HepG2 (cell line): Measurements from ENCODE around the gene PRKCE. TPM values are rescaled to one million over a fixed set of nuclear protein-coding genes. Genes with fewer than 3 reads are reported as not detected.

Experiments
- ATAC-seq: fragments of 200-7000 bp; cut with Tn5 transposase; 3 replicates; pipeline ENCODE4 v1.9.1; 2020; ENCODE audit warnings: mild to moderate bottlenecking, moderate library complexity
- BruUV-seq: library from RNA; stranded (reverse); fragments of 400-500 nt; replicated peaks from 2 replicates; lab custom pipeline; 2021; lab: Mats Ljungman, UMichigan
- CTCF ChIA-PET: fragments of 300-600 bp; formaldehyde crosslinking; extraction: SDS; loops from one replicate; lab custom pipeline; 2021; ENCODE audit warnings: low total read pairs, inconsistent platforms, low intra/inter-chr PET ratio; lab: Yijun Ruan, JAX
- POLR2A ChIA-PET: fragments of 350-600 bp; sonication (Branson Sonifier 250); formaldehyde crosslinking; loops from one replicate; lab custom pipeline; 2020; ENCODE audit warnings: antibody characterized with exemption, inconsistent platforms; lab: Yijun Ruan, JAX
- DNase-seq: peaks from one replicate; pipeline ENCODE4 v3.0.0-alpha.2; 2015; ENCODE audit warnings: low spot score
- FAIRE-seq: peaks from 3 replicates; lab custom pipeline; 2011; peaks lifted over from hg19 to GRCh38; lab: Jason Lieb, UNC
- H2AFZ ChIP-seq: one replicate; pipeline ENCODE4 v1.6.1; 2011; ENCODE audit warnings: low read length, inconsistent platforms
- H3K27ac ChIP-seq: fragments of 300-600 bp; 3 replicates; pipeline ENCODE4 v1.8.0; 2011; ENCODE audit warnings: mixed run types, mild to moderate bottlenecking, mixed read lengths, low read length, inconsistent platforms; ENCODE audit not compliant: insufficient read depth; ENCODE audit errors: extremely low read length
- H3K27me3 ChIP-seq, 2 experiments: fragments of 200-600 bp in 1 of 2; 2 replicates in 1 of 2; 3 replicates in 1 of 2; pipeline versions ENCODE4 v1.6.0 to v1.8.0; 2011; ENCODE audit warnings: low read length in 2 of 2, mild to moderate bottlenecking in 2 of 2, moderate library complexity in 2 of 2, inconsistent platforms in 1 of 2; ENCODE audit not compliant: insufficient read depth in 2 of 2, control insufficient read depth in 1 of 2
- H3K36me3 ChIP-seq, 2 experiments: fragments of 200-600 bp in 1 of 2; replicated peaks in 1 of 2; 2 replicates in 1 of 2; 3 replicates in 1 of 2; pipeline versions ENCODE4 v1.5.1 to v1.8.0; 2011; ENCODE audit warnings: low read length in 2 of 2, inconsistent platforms in 1 of 2; ENCODE audit not compliant: insufficient read depth in 2 of 2, control insufficient read depth in 1 of 2
- H3K4me1 ChIP-seq: 2 replicates; pipeline ENCODE4 v1.5.1; 2012; ENCODE audit warnings: low read length, inconsistent platforms; ENCODE audit not compliant: insufficient read depth
- H3K4me2 ChIP-seq: 2 replicates; pipeline ENCODE4 v1.6.0; 2011; ENCODE audit warnings: low read depth, low read length, inconsistent platforms
- H3K4me3 ChIP-seq, 3 experiments: fragments of 200-600 bp in 1 of 3; sonication (generic), shearing (Covaris generic) in 1 of 3; replicated peaks in 1 of 3; 2 replicates each; pipeline ENCODE4 v1.5.1; 2011 to 2016; ENCODE audit warnings: low read length in 3 of 3, inconsistent platforms in 2 of 3, low read depth in 2 of 3, mild to moderate bottlenecking in 2 of 3, control low read depth in 1 of 3, mixed read lengths in 1 of 3; ENCODE audit not compliant: insufficient read depth in 1 of 3
- H3K79me2 ChIP-seq: one replicate; pipeline ENCODE4 v1.6.1; 2011; ENCODE audit warnings: low read length, inconsistent platforms; ENCODE audit not compliant: insufficient read depth
- H3K9ac ChIP-seq: 2 replicates; pipeline ENCODE4 v1.6.0; 2011; ENCODE audit warnings: mild to moderate bottlenecking, low read depth, low read length, inconsistent platforms; ENCODE audit not compliant: insufficient read depth
- H3K9me3 ChIP-seq: 2 replicates; pipeline ENCODE4 v1.5.1; 2012; ENCODE audit warnings: mild to moderate bottlenecking, low read length
- H4K20me1 ChIP-seq: 2 replicates; pipeline ENCODE4 v1.6.0; 2011; ENCODE audit warnings: inconsistent platforms, mild to moderate bottlenecking, low read length, moderate library complexity; ENCODE audit not compliant: insufficient read depth
- AHR ChIP-seq: IDR thresholded peaks from 2 replicates; pipeline ENCODE4 v1.6.1; 2018; ENCODE audit warnings: missing genetic modification reagents, missing compliant biosample characterization
- ATF7 ChIP-seq, 2 experiments: fragments of 450-650 bp in 1 of 2; sonication (generic) in 1 of 2; formaldehyde crosslinking in 1 of 2; IDR thresholded peaks; 2 replicates each; pipeline versions ENCODE4 v1.4.0 to v1.6.1; 2016 to 2020; ENCODE audit warnings: antibody characterized with exemption in 1 of 2, mild to moderate bottlenecking in 1 of 2, missing genetic modification reagents in 1 of 2
- CCDC6 ChIP-seq: sonication (generic); formaldehyde crosslinking; IDR thresholded peaks from 2 replicates; pipeline ENCODE4 v1.8.1; 2022; ENCODE audit warnings: mild to moderate bottlenecking, missing genetic modification reagents, moderate library complexity
- MTF1 ChIP-seq: sonication (generic); formaldehyde crosslinking; IDR thresholded peaks from 2 replicates; pipeline ENCODE4 v1.5.0; 2020; ENCODE audit warnings: missing genetic modification reagents
- ZNF263 ChIP-seq: sonication (generic); formaldehyde crosslinking; IDR thresholded peaks from 2 replicates; pipeline ENCODE4 v1.4.0; 2020; ENCODE audit warnings: missing genetic modification reagents
- ZNF691 ChIP-seq: sonication (generic); formaldehyde crosslinking; IDR thresholded peaks from 2 replicates; pipeline ENCODE4 v1.4.0; 2020; ENCODE audit warnings: missing genetic modification reagents, low read depth, mild to moderate bottlenecking, borderline replicate concordance
- WGBS: methylation state at CpG from one replicate; pipeline ENCODE4 v1.1.6; 2017; ENCODE audit warnings: low lambda C conversion rate; 5-methylcytosine and 5-hydroxymethylcytosine counted together
- in situ Hi-C: cut with HindIII; loops from 2 replicates; pipeline ENCODE4 v1.10.0; 2017; ENCODE audit warnings: low pct_unique_long_range_greater_than_20kb; ENCODE audit not compliant: extremely low pct_ligation_motif_present
- intact Hi-C: fragments of 100-400 bp; cut with micrococcal nuclease; formaldehyde crosslinking; loops from one replicate; pipeline ENCODE4 v1.10.0; 2022; ENCODE audit not compliant: unreplicated experiment
- polyA plus RNA-seq, 8 experiments: library from polyadenylated mRNA; depleted of rRNA in 3 of 8; stranded (reverse) in 7 of 8; unstranded in 1 of 8; fragments of >200 nt; fragmentation: Illumina TruSeq in 4 of 8; extraction: Trizol in 4 of 8; gene quantifications; 2 replicates each; pipeline versions ENCODE4 v1.2.1 to v1.2.3, GENCODE V29; 2011 to 2016; ENCODE audit warnings: low read depth in 4 of 8, missing spikeins in 1 of 8, mixed read lengths in 1 of 8; ENCODE audit not compliant: insufficient read depth in 1 of 8
- total RNA-seq, 5 experiments: library from RNA; depleted of rRNA; stranded (reverse); fragments of >200 nt; fragmentation: Illumina TruSeq; extraction: Trizol; gene quantifications; 2 replicates each; pipeline ENCODE4 v1.2.3, GENCODE V29; 2016; ENCODE audit warnings: low read depth in 1 of 5

The PRKCE gene
- total and polyA plus RNA-seq, 2 of the 13 experiments (the other 11 are each of a cell fraction or from before 2014, with no cell fraction given): 1.0 to 3.9 TPM

- H3K4me1 ChIP-seq: no peaks in the 10 kb centered on the region
- no peak overlapping the region for H2AFZ ChIP-seq
- BruUV-seq: no TSS peak
- no peaks in the 10 kb centered on the region for H3K27me3 ChIP-seq
- H3K4me3 ChIP-seq: no peak overlapping the region
- intact Hi-C loops (no loop called here), in situ Hi-C loops (no loop called here)
- FAIRE-seq: no peak
- H4K20me1 ChIP-seq: no peaks in the 10 kb centered on the region
- POLR2A ChIA-PET: no interaction called here
- H3K27ac ChIP-seq: no peak overlapping the region
- CTCF ChIA-PET: no interaction called here
- no peak overlapping the region for H3K4me2 ChIP-seq
- no peaks in the 10 kb centered on the region for H3K36me3 ChIP-seq
- no peak for DNase-seq
- no peak for ATAC-seq
- no peaks in the 10 kb centered on the region for H3K79me2 ChIP-seq
- no peaks in the 10 kb centered on the region for H3K9me3 ChIP-seq
- WGBS: 69% methylated on average over 7 of the region's 7 CpGs
- H3K9ac ChIP-seq: no peak overlapping the region
- TF ChIP-seq ATF7 (IDR thresholded peaks at IDR 0.05): peak; percentile 75
- TF ChIP-seq ATF7 (CRISPR knock-in tag; IDR thresholded peaks at IDR 0.05): no peak
- no peak for TF ChIP-seq ZNF691 (CRISPR knock-in tag)
- TF ChIP-seq, all 625 proteins: peak for 1
Measured at GRCh38 chr2:45881970-45882581, 230.6 kb downstream of the PRKCE start.

GRCh38 chr2:45882707-45883602, 231.5 kb downstream of the PRKCE start:
- POLR2A ChIA-PET: no interaction called here
- no peak for ATAC-seq

More at GRCh38 chr2:45882707-45883602, 231.5 kb downstream of the PRKCE start:
- in situ Hi-C loops: no loop called here
- intact Hi-C loops: no loop called here
- DNase-seq (no peak), FAIRE-seq (no peak)
- no TSS peak for BruUV-seq
- Histone ChIP-seq H3K9ac (no peak overlapping the region), H3K27ac (no peak overlapping the region), H3K79me2 (no peaks in the 10 kb centered on the region), H3K4me2 (no peak overlapping the region), H3K27me3 (no peaks in the 10 kb centered on the region), H3K9me3 (no peaks in the 10 kb centered on the region), H3K4me3 (no peak overlapping the region), H3K36me3 (no peaks in the 10 kb centered on the region), H2AFZ (no peak overlapping the region), H3K4me1 (no peaks in the 10 kb centered on the region), H4K20me1 (no peaks in the 10 kb centered on the region)
- no peak for TF ChIP-seq MTF1 (CRISPR knock-in tag)
- 0 out of 2 replicates have a peak, but pooled peaks have one; percentile 17 for TF ChIP-seq ZNF263
- TF ChIP-seq CCDC6 (CRISPR knock-in tag): no peak
- TF ChIP-seq AHR (CRISPR knock-in tag): no peak
- CTCF ChIA-PET: no interaction called here
- WGBS: 79% methylated on average over 18 of the region's 21 CpGs
